ENCODE data around the gene PPP1R37. TPM values are rescaled to one million over a fixed set of nuclear protein-coding genes. Genes with fewer than 3 reads are reported as not detected.

The PPP1R37 gene
- total RNA-seq, 3 donors from 2014 or later (not counting 1 experiment from before 2014, with no cell fraction given): 23.8 to 29.3 (median 25.0) TPM

- H3K4me3 Mint-ChIP-seq: peak overlapping the region; percentile 13
- Histone ChIP-seq H3K36me3 (ENCODE audit: control insufficient read depth, insufficient read depth, low read length) (peaks cover 3% of the 10 kb centered on the region), H3K27ac (ENCODE audit: low read length) (no peak overlapping the region), H3K27me3 (ENCODE audit: control insufficient read depth, insufficient read depth, low read length) (no peaks in the 10 kb centered on the region), H3K9me3 (ENCODE audit: control insufficient read depth, insufficient read depth, low read length) (no peaks in the 10 kb centered on the region), H3K4me3 (ENCODE audit: low read length) (no peak overlapping the region), H3K4me1 (ENCODE audit: control insufficient read depth, insufficient read depth, low read length) (peaks cover 57% of the 10 kb centered on the region)
- ATAC-seq (no peak), DNase-seq (no peak)
- H3K36me3 Mint-ChIP-seq: no peaks in the 10 kb centered on the region
- WGBS (ENCODE audit: insufficient coverage): 95% methylated on average over 9 of the region's 10 CpGs
- TF ChIP-seq CTCF (IDR thresholded peaks at IDR 0.05): no peak
- H3K27ac Mint-ChIP-seq: peak overlapping the region in 1 of 2 donors; percentile 78
- H3K27me3 Mint-ChIP-seq (ENCODE audit: low read depth in 2 of 2): no peaks in the 10 kb centered on the region
- no peaks in the 10 kb centered on the region for H3K9me3 Mint-ChIP-seq
- intact Hi-C loops (cut with micrococcal nuclease): loop anchor here (5.0 kb wide), 1 partner anchor 322 kb away; the partner anchor contains the start of genes PPM1N and RTN2
- peaks cover 11 to 35% of the 10 kb centered on the region in 2 donors for H3K4me1 Mint-ChIP-seq
These were observed 82.8 kb downstream of the PPP1R37 start for GRCh38 chr19:45175515-45176345.

GRCh38 chr19:45177817-45178261 is 84.9 kb downstream of the PPP1R37 start, which contains the start of gene TRAPPC6A:
Gene TRAPPC6A, minus strand, starts transcription at chr19:45178237. Its CDS starts 19 bp downstream, at chr19:45178218.
- Histone ChIP-seq H3K36me3 (ENCODE audit: control insufficient read depth, insufficient read depth, low read length) (peaks cover 12% of the 10 kb centered on the region), H3K4me1 (ENCODE audit: control insufficient read depth, insufficient read depth, low read length) (peaks cover 45% of the 10 kb centered on the region), H3K4me3 (ENCODE audit: low read length) (peak within 1 kb of the TSS; percentile 86), H3K9me3 (ENCODE audit: control insufficient read depth, insufficient read depth, low read length) (no peaks in the 10 kb centered on the region), H3K27me3 (ENCODE audit: control insufficient read depth, insufficient read depth, low read length) (no peaks in the 10 kb centered on the region), H3K27ac (ENCODE audit: low read length) (peak within 1 kb of the TSS; percentile 90)
- no peak for TF ChIP-seq CTCF (IDR thresholded peaks at IDR 0.05)
- Mint-ChIP-seq H3K27me3 (ENCODE audit: low read depth in 2 of 2) (no peaks in the 10 kb centered on the region), H3K27ac (peak within 1 kb of the TSS; percentile 93 to 96), H3K4me1 (peaks cover 11 to 32% of the 10 kb centered on the region in 2 donors), H3K9me3 (no peaks in the 10 kb centered on the region), H3K4me3 (peak within 1 kb of the TSS; percentile 96), H3K36me3 (no peaks in the 10 kb centered on the region)
- ATAC-seq (peak; percentile 0 to 6 (median 0)), DNase-seq (no peak)
- under 1% methylated on average over 36 of the region's 36 CpGs for WGBS (ENCODE audit: insufficient coverage)
- intact Hi-C loops (cut with micrococcal nuclease): loop anchor here (1.0 to 5.0 kb wide), 5 partner anchors 85 to 319 kb away; partner anchors contain the start of genes CLPTM1, GEMIN7, PPM1N and PPP1R37

- Histone ChIP-seq H3K4me1 (ENCODE audit: control insufficient read depth, insufficient read depth, low read length) (peaks cover 41% of the 10 kb centered on the region), H3K4me3 (ENCODE audit: low read length) (peak within 1 kb of the TSS; percentile 86), H3K9me3 (ENCODE audit: control insufficient read depth, insufficient read depth, low read length) (no peaks in the 10 kb centered on the region), H3K27me3 (ENCODE audit: control insufficient read depth, insufficient read depth, low read length) (no peaks in the 10 kb centered on the region), H3K27ac (ENCODE audit: low read length) (peak within 1 kb of the TSS; percentile 90), H3K36me3 (ENCODE audit: control insufficient read depth, insufficient read depth, low read length) (peaks cover 12% of the 10 kb centered on the region)
- DNase-seq (peak; percentile 99 to 100), ATAC-seq (peak; percentile 85 to 96 (median 85))
- H3K27ac Mint-ChIP-seq: peak within 1 kb of the TSS; percentile 93 to 96
- H3K4me3 Mint-ChIP-seq: peak within 1 kb of the TSS; percentile 96
- intact Hi-C loops (cut with micrococcal nuclease): loop anchor here (1.0 to 5.0 kb wide), 5 partner anchors 86 to 319 kb away; partner anchors contain the start of genes CLPTM1, GEMIN7, PPM1N and PPP1R37
- H3K36me3 Mint-ChIP-seq: no peaks in the 10 kb centered on the region
- H3K27me3 Mint-ChIP-seq (ENCODE audit: low read depth in 2 of 2): no peaks in the 10 kb centered on the region
- WGBS (ENCODE audit: insufficient coverage): under 1% methylated on average over 51 of the region's 51 CpGs
- peaks cover 11 to 35% of the 10 kb centered on the region in 2 donors for H3K4me1 Mint-ChIP-seq
- no peaks in the 10 kb centered on the region for H3K9me3 Mint-ChIP-seq
- TF ChIP-seq CTCF (IDR thresholded peaks at IDR 0.05): no peak
These were observed 85.5 kb downstream of the PPP1R37 start, which contains the start of gene BLOC1S3 for GRCh38 chr19:45178262-45179071. Gene BLOC1S3, plus strand, starts transcription at chr19:45178784. Its CDS starts 513 bp downstream, at chr19:45179297.

All from natural killer cell (primary cell).